Activated CD8-positive, alpha-beta memory T cell treated with anti-CD3 and anti-CD28 coated beads for 4 hours (primary cell): ENCODE data around the gene NFKB1.

ENCODE experiments used
- DNase-seq, 2 donors: peaks; one replicate each; pipeline ENCODE4 v3.0.0-alpha.2; 2020; ENCODE audit warnings: low read depth in 2 of 2

The NFKB1 gene

GRCh38 chr4:102624505-102624904 is 123.3 kb downstream of the NFKB1 start:
- DNase-seq, result no peak

- DNase-seq, result peak in 1 of 2 donors; percentile 47
Measured at GRCh38 chr4:102625232-102625930, 124.2 kb downstream of the NFKB1 start.

GRCh38 chr4:102627831-102628523 is 126.8 kb downstream of the NFKB1 start:
- no peak for DNase-seq

- DNase-seq, result no peak
Measured at GRCh38 chr4:102629673-102630072, 128.5 kb downstream of the NFKB1 start.

DNA sequence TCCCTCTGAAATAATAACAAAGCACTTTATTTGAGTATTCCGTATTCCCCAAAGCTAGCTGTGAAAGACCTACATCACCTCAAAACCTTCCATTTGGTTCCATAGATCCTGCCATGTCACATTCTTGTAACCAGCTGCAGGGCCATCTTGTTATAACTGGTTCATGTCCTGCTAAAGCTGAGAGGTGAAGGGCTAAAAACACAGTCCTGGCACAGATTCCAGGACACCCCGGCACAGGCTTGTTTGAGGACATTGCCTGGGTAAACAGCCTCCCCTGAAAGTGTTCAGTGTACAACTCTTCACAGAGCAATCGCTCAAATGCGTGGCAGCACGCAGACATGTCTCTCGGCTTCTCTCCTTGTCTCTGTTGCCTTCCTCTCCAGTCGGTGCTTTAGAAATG is 130.5 kb downstream of the NFKB1 start:
- DNase-seq, result no peak

DNA sequence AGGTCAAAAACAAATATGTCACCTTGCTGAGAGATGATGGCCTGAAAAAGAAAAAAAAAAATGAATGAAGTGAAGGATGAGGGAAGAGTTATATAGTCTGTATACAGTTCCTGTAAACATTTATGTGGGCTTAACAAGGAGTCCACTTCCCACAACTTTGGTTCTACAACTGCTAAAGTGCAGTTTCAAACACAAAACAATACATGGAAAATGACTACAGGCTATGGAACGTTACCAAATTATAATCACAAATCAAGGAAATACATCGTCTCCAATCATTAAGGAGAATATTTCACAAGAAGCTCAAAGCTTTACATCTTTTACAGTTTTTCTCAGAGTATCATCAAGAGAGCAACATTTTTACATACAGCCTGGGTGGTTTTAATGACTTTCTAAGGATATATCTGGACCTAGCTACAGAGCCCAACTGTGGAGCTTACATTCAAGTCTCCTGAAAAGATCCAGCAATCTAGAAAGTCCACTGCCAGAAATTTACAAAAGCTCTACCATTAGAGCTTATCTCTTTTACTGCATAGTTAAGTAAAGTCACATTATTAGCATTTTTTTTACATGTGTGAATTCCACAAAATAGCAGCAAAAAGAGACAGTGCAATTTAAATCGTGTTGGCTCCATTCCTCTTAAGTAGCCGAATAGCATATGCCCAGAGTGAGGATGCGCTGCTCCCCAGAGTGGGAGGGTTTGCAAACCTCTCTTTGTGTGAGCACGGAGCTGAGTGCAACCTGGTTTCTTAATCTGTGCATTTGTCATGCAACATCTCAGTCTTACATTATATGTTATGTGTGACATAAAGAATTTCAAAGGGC is 131.3 kb downstream of the NFKB1 start:
- DNase-seq, result no peak

- no peak for DNase-seq
Measured at GRCh38 chr4:102633100-102633499, 131.9 kb downstream of the NFKB1 start.

DNA sequence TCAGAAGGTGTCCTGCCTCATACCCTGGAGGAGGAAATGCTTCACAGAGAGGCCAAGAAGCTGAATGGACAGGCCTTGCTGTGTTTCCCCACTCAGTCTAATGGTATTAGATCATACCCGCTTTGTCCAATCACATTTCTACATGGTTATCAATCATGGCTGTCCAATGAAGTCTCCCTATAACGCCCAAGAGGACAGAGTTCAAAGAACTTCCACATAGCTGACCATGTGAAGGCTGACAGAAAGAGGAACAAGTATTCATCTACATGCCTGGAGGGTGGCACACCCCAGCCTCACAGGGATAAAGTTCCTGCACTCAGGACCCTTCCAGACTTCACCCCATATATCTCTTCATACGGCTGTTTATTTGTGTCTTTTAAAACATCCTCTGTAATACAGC is 136.2 kb downstream of the NFKB1 start:
- no peak for DNase-seq

- no peak for DNase-seq
Measured at GRCh38 chr4:102638621-102639020, 137.5 kb downstream of the NFKB1 start.

- DNase-seq, result no peak
Measured at GRCh38 chr4:102639598-102639997, 138.4 kb downstream of the NFKB1 start.

GRCh38 chr4:102640669-102641068 is 139.5 kb downstream of the NFKB1 start:
- DNase-seq, result no peak

GRCh38 chr4:102641793-102642192 is 140.6 kb downstream of the NFKB1 start:
- DNase-seq, result no peak

DNA sequence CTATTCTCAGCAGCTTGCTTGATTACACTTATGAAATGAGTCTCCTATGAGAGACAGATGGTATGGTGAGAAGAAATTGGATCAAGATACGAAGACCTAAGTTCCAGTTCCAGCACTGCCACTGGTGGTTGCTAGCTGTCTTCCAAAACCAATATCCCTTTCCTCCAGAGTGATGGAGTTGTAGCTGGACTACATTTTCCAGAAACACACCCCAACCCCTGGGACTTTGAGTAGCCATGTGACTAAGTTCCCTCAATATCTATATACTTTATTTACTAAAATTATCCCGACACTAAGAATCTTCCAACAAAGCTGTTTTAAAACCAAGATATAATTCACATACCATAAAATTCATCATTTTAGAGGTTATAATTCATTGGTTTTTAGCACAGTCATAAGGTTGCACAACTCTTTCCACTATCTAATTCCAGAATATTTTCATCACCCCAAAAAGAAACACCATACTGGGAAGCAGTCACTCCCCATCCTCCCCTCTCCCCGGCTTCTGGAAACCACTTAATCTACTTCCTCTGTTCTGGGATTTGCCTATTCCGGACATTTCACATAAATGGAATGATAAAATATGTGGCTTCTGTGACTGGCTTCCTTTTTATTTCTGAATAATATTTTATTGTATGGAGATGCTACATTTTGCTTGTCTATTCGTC is 141.6 kb downstream of the NFKB1 start:
- no peak for DNase-seq

- DNase-seq, result no peak
Measured at GRCh38 chr4:102647117-102647516, 146.0 kb downstream of the NFKB1 start.

- DNase-seq, result no peak
Measured at GRCh38 chr4:102657206-102657605, 156.0 kb downstream of the NFKB1 start.

DNA sequence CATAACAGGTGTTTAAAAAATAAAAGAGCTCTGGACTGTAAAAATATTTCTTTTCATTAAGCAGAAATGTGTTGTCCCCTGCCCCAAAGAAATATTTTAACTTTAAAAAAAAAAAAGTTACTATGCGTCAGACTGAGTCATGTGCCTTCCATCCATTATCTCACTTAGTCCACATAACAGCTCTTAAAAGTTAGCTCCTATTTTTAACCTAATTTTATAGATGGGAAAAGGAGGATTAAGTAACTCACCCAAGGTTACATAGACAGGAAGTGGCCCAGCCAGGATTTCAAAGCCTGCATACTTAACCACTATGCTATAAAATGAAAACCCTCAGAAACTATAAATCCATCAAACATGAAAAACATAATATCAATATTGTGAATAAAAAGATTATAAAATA is 161.9 kb downstream of the NFKB1 start:
- DNase-seq, result no peak

GRCh38 chr4:102665527-102665926 is 164.4 kb downstream of the NFKB1 start:
- DNase-seq, result no peak
